Large intestine (tissue), 3 donors: Measurements from ENCODE around the gene XRCC2. TPM values are rescaled to one million over a fixed set of nuclear protein-coding genes. Genes with fewer than 3 reads are reported as not detected.

Source experiments
- DNase-seq, 2 donors: peaks; one replicate each; pipeline versions ENCODE4 v3.0.0 to v3.0.0-alpha.2; 2013
- H3K27ac ChIP-seq: one replicate; pipeline ENCODE4 v1.5.1; 2013; ENCODE audit warnings: low read length
- H3K27me3 ChIP-seq: 2 replicates; pipeline ENCODE4 v1.6.1; 2013; ENCODE audit warnings: low read length; ENCODE audit not compliant: control insufficient read depth, insufficient read depth
- H3K36me3 ChIP-seq: 2 replicates; pipeline ENCODE4 v1.6.1; 2013; ENCODE audit warnings: low read length; ENCODE audit not compliant: control insufficient read depth, insufficient read depth
- H3K4me1 ChIP-seq: one replicate; pipeline ENCODE4 v1.6.1; 2013; ENCODE audit warnings: low read length; ENCODE audit not compliant: control insufficient read depth, insufficient read depth
- H3K4me3 ChIP-seq: one replicate; pipeline ENCODE4 v1.5.1; 2013; ENCODE audit warnings: low read length
- H3K9me3 ChIP-seq: one replicate; pipeline ENCODE4 v1.6.1; 2013; ENCODE audit warnings: mild to moderate bottlenecking, low read depth, low read length, moderate library complexity; ENCODE audit not compliant: control insufficient read depth
- WGBS: methylation state at CpG from one replicate; pipeline ENCODE4 v1.1.5; 2013; ENCODE audit warnings: low lambda C conversion rate; ENCODE audit not compliant: insufficient coverage; 5-methylcytosine and 5-hydroxymethylcytosine counted together
- polyA plus RNA-seq: library from polyadenylated mRNA; unstranded; fragments of 120-200 nt; gene quantifications from one replicate; pipeline ENCODE4 v1.2.1, GENCODE V29; 2013

The XRCC2 gene
- polyA plus RNA-seq, 1 donor, result 6.0 TPM

GRCh38 chr7:152617056-152617455, 58.9 kb downstream of the XRCC2 start:
- WGBS, result 100% methylated on average over 1 of the region's 5 CpGs
- Histone ChIP-seq H3K36me3 (no peaks in the 10 kb centered on the region), H3K27ac (no peak overlapping the region), H3K4me1 (no peaks in the 10 kb centered on the region), H3K4me3 (no peak overlapping the region), H3K9me3 (no peaks in the 10 kb centered on the region), H3K27me3 (no peaks in the 10 kb centered on the region)
- DNase-seq, result no peak

DNA sequence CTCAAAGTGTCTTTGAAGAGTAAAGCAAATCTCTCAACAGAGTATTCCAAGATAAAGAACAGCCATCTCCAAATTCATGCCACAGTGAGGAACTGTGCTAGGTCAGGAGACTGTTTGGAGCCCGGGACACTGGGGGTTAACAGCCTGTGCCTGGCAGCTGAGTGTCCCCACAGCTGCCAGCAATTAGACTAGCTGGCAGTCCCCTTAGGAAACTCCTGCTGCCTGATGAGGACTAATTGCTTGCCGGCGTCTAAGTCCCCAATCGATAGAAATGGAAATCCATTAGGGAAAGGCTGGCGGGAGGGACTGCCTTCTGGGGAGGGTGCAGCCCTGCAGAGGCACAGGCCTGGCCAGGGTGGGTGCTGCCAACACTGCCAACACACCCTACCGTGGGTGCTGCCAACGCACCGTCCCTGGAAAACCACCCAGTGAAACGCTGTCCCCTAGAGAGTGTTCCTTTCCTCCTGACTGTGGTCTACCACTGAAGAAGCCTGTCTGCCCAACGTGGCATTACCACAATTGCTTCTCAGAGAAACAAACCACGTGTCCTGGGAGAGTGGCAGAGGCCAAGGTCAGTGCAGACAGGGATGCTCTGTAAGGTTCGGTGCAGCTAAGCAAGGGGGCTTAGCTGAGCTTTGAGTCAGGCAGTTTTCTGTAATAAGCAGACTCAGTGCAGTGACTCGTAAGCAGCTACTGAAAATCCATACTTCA, 60.8 kb downstream of the XRCC2 start:
- H3K4me1 ChIP-seq, result no peaks in the 10 kb centered on the region
- no peaks in the 10 kb centered on the region for H3K36me3 ChIP-seq
- no CpG with 5 or more reads among the region's 13 CpGs for WGBS
- H3K4me3 ChIP-seq, result no peak overlapping the region
- no peaks in the 10 kb centered on the region for H3K27me3 ChIP-seq
- DNase-seq, result peak in 1 of 2 donors; percentile 7
- H3K9me3 ChIP-seq, result no peaks in the 10 kb centered on the region
- no peak overlapping the region for H3K27ac ChIP-seq

DNA sequence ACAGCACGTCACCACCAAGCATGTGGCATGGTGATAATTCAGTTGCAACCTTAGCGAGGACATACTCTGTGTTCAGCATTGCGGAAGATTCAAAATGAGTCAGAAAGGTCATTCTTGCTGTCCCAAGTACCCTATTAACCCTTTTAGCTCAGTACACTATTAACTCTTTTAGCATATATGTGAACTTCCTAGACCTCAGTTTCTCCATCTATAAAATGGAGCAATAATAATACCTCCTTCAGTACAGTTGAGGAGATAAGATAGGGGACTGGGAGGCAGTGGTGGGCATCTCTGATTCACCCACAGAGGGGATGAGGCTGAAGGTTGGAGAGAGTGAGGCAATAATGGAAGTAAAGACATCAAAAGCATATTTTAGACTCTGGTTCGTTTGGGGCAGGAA, 67.3 kb downstream of the XRCC2 start:
- Histone ChIP-seq H3K36me3 (no peaks in the 10 kb centered on the region), H3K27ac (no peak overlapping the region), H3K27me3 (no peaks in the 10 kb centered on the region), H3K4me1 (no peaks in the 10 kb centered on the region), H3K9me3 (no peaks in the 10 kb centered on the region), H3K4me3 (no peak overlapping the region)
- no peak for DNase-seq
- WGBS, result 80% methylated on average over 1 of the region's 4 CpGs

DNA sequence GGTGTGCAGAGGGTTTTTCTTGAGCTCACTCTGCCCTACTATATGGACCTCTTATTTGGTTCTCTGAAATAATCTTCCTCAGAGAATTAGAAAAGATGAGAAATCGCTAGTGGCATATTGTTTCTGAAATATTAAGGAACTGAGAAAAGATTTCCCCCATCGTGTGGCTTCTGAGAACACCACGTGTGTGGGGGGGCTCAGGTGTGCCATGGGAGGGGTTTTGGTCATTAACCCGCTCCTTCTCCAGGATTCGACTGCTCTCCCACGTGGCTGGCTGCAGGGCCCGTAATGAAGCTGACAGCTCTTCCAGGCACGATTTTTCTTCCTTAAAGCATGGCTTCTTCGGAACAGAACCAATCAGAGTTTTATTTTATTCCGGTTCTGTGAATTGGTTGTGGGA, 67.7 kb downstream of the XRCC2 start:
- no peak overlapping the region for H3K4me3 ChIP-seq
- no peaks in the 10 kb centered on the region for H3K36me3 ChIP-seq
- H3K4me1 ChIP-seq, result no peaks in the 10 kb centered on the region
- no peak for DNase-seq
- H3K9me3 ChIP-seq, result no peaks in the 10 kb centered on the region
- H3K27me3 ChIP-seq, result no peaks in the 10 kb centered on the region
- H3K27ac ChIP-seq, result no peak overlapping the region
- no CpG with 5 or more reads among the region's 10 CpGs for WGBS

GRCh38 chr7:152607007-152607406, 68.9 kb downstream of the XRCC2 start:
- H3K4me3 ChIP-seq, result no peak overlapping the region
- no peaks in the 10 kb centered on the region for H3K9me3 ChIP-seq
- no peak overlapping the region for H3K27ac ChIP-seq
- 100% methylated on average over 1 of the region's 2 CpGs for WGBS
- H3K4me1 ChIP-seq, result no peaks in the 10 kb centered on the region
- H3K27me3 ChIP-seq, result no peaks in the 10 kb centered on the region
- no peaks in the 10 kb centered on the region for H3K36me3 ChIP-seq
- DNase-seq, result no peak

- no peaks in the 10 kb centered on the region for H3K36me3 ChIP-seq
- H3K27me3 ChIP-seq, result no peaks in the 10 kb centered on the region
- no peak for DNase-seq
- H3K9me3 ChIP-seq, result no peaks in the 10 kb centered on the region
- no peaks in the 10 kb centered on the region for H3K4me1 ChIP-seq
- 92% methylated on average over 4 of the region's 6 CpGs for WGBS
- H3K27ac ChIP-seq, result no peak overlapping the region
- no peak overlapping the region for H3K4me3 ChIP-seq
These were observed 73.0 kb downstream of the XRCC2 start for GRCh38 chr7:152602962-152603361.

DNA sequence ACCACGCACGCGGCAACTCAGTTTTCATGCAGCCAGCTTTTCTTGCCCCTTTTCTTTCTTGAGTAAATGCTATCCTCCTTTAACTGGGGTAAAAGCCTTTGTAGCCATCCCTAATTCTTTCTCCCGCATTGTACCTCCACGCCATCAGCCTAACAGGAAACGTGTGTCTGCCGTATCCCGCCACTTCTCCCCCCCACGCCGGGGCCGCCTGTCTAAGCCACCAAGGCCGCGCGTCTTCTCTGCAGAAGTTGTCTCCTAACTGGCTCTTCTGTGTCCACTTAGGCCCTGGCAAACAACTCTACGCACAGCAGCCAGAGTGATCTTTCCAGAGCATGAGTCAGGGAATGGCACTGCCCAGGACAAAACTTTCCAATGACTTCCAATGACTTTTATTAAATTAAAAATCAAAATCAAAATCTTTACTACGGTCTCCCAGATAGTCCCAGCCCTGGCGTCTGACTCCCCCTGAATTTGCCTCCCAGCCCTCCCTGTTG, 74.6 kb downstream of the XRCC2 start:
- Histone ChIP-seq H3K4me1 (no peaks in the 10 kb centered on the region), H3K27ac (no peak overlapping the region), H3K4me3 (no peak overlapping the region), H3K36me3 (no peaks in the 10 kb centered on the region), H3K27me3 (no peaks in the 10 kb centered on the region), H3K9me3 (no peaks in the 10 kb centered on the region)
- no peak for DNase-seq
- 100% methylated on average over 3 of the region's 17 CpGs for WGBS

GRCh38 chr7:152600266-152600665, 75.7 kb downstream of the XRCC2 start:
- no CpG with 5 or more reads among the region's 5 CpGs for WGBS
- DNase-seq, result no peak
- no peaks in the 10 kb centered on the region for H3K4me1 ChIP-seq

GRCh38 chr7:152597507-152597906, 78.4 kb downstream of the XRCC2 start:
- Histone ChIP-seq H3K9me3 (no peaks in the 10 kb centered on the region), H3K36me3 (no peaks in the 10 kb centered on the region), H3K4me3 (no peak overlapping the region), H3K27me3 (no peaks in the 10 kb centered on the region), H3K4me1 (no peaks in the 10 kb centered on the region), H3K27ac (no peak overlapping the region)
- DNase-seq, result no peak
- no CpG with 5 or more reads among the region's 8 CpGs for WGBS

More at GRCh38 chr7:152600266-152600665, 75.7 kb downstream of the XRCC2 start:
- no peaks in the 10 kb centered on the region for H3K27me3 ChIP-seq
- H3K27ac ChIP-seq, result no peak overlapping the region
- no peak overlapping the region for H3K4me3 ChIP-seq
- no peaks in the 10 kb centered on the region for H3K9me3 ChIP-seq
- no peaks in the 10 kb centered on the region for H3K36me3 ChIP-seq

GRCh38 chr7:152596824-152597223, 79.1 kb downstream of the XRCC2 start:
- WGBS, result 100% methylated on average over 1 of the region's 2 CpGs
- no peaks in the 10 kb centered on the region for H3K9me3 ChIP-seq
- no peak overlapping the region for H3K27ac ChIP-seq
- no peaks in the 10 kb centered on the region for H3K36me3 ChIP-seq
- H3K27me3 ChIP-seq, result no peaks in the 10 kb centered on the region
- H3K4me3 ChIP-seq, result no peak overlapping the region
- DNase-seq, result no peak
- H3K4me1 ChIP-seq, result no peaks in the 10 kb centered on the region
